ENCODE results near the gene PLEKHA8.

The PLEKHA8 gene

GRCh38 chr7:30154111-30154587 is 125.9 kb downstream of the PLEKHA8 start:
- no peak for TF ChIP-seq ZNF274 (IDR thresholded peaks at IDR 0.05; ENCODE audit: low read depth, low read length)
- TF ChIP-seq SUZ12 (IDR thresholded peaks at IDR 0.05; ENCODE audit: extremely low read depth, insufficient read depth, insufficient read length), result no peak
- TF ChIP-seq YY1 (IDR thresholded peaks at IDR 0.05; ENCODE audit: insufficient read depth, insufficient read length), result no peak
- Histone ChIP-seq H3K9me3 (ENCODE audit: insufficient read depth, low read length) (no peaks in the 10 kb centered on the region), H3K4me1 (ENCODE audit: insufficient read depth, insufficient read length) (peaks cover 5% of the 10 kb centered on the region), H3K4me3 (ENCODE audit: insufficient read length, low read depth) (no peak overlapping the region), H3K9ac (ENCODE audit: insufficient read length, low read depth) (no peak overlapping the region), H3K27me3 (ENCODE audit: insufficient read depth, insufficient read length) (no peaks in the 10 kb centered on the region), H3K36me3 (ENCODE audit: insufficient read depth, insufficient read length, low read length) (no peaks in the 10 kb centered on the region)
- DNase-seq (ENCODE audit: low read depth, low spot score), result no peak

DNA sequence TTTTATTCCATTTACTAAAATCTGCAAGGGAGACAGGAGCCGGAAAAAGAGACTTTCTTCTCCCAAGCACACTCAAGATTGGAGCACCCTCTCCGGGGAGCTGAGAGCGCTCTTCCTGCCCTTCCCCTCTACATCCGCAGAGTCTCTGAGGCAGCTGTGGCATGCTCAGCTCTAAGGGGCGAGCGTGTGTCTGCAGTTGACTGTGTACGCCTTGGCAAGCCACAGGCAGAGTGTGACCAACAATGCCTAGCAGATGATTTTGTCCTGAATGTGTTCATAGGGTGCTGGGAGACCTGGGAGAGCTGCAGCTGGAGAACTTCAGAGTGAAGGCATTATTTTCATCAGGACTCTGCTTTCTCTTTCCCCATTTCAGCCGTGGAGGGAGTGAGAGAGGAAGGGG is 127.3 kb downstream of the PLEKHA8 start:
- H3K4me1 ChIP-seq (ENCODE audit: insufficient read depth, insufficient read length), result peaks cover 3% of the 10 kb centered on the region
- H3K36me3 ChIP-seq (ENCODE audit: insufficient read depth, insufficient read length, low read length), result no peaks in the 10 kb centered on the region
- H3K9ac ChIP-seq (ENCODE audit: insufficient read length, low read depth), result no peak overlapping the region
- H3K27me3 ChIP-seq (ENCODE audit: insufficient read depth, insufficient read length), result no peaks in the 10 kb centered on the region
- no peak overlapping the region for H3K4me3 ChIP-seq (ENCODE audit: insufficient read length, low read depth)
- DNase-seq (ENCODE audit: low read depth, low spot score), result no peak
- H3K9me3 ChIP-seq (ENCODE audit: insufficient read depth, low read length), result no peaks in the 10 kb centered on the region
- TF ChIP-seq SUZ12 (IDR thresholded peaks at IDR 0.05; ENCODE audit: extremely low read depth, insufficient read depth, insufficient read length) (no peak), YY1 (IDR thresholded peaks at IDR 0.05; ENCODE audit: insufficient read depth, insufficient read length) (no peak), ZNF274 (IDR thresholded peaks at IDR 0.05; ENCODE audit: low read depth, low read length) (no peak)

DNA sequence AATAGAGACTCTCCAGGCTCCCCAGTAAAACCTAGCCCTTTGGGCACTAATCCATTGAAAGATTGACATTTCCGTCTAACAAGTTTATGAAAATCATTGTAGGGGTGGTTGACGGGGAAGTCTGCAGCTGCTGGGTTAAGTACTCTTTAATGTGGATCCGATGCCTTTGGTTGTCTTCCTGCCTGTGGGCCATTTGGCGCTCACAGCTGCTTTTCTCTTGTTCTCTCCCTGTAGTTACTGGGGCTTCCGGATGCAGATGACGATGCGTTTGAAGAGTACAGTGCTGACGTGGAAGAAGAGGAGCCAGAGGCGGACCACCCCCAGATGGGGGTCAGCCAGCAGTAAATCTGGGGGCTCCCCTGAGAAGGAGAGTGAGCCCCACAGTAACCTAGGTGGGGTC is 129.0 kb downstream of the PLEKHA8 start:
- no peak overlapping the region for H3K9ac ChIP-seq (ENCODE audit: insufficient read length, low read depth)
- H3K4me3 ChIP-seq (ENCODE audit: insufficient read length, low read depth), result no peak overlapping the region
- no peaks in the 10 kb centered on the region for H3K27me3 ChIP-seq (ENCODE audit: insufficient read depth, insufficient read length)
- TF ChIP-seq SUZ12 (IDR thresholded peaks at IDR 0.05; ENCODE audit: extremely low read depth, insufficient read depth, insufficient read length), result no peak
- TF ChIP-seq YY1 (IDR thresholded peaks at IDR 0.05; ENCODE audit: insufficient read depth, insufficient read length), result no peak
- no peak for TF ChIP-seq ZNF274 (IDR thresholded peaks at IDR 0.05; ENCODE audit: low read depth, low read length)
- H3K4me1 ChIP-seq (ENCODE audit: insufficient read depth, insufficient read length), result peaks cover 3% of the 10 kb centered on the region
- no peaks in the 10 kb centered on the region for H3K9me3 ChIP-seq (ENCODE audit: insufficient read depth, low read length)
- no peak for DNase-seq (ENCODE audit: low read depth, low spot score)
- H3K36me3 ChIP-seq (ENCODE audit: insufficient read depth, insufficient read length, low read length), result no peaks in the 10 kb centered on the region

- Histone ChIP-seq H3K4me1 (ENCODE audit: insufficient read depth, insufficient read length) (peaks cover 3% of the 10 kb centered on the region), H3K9me3 (ENCODE audit: insufficient read depth, low read length) (no peaks in the 10 kb centered on the region), H3K27me3 (ENCODE audit: insufficient read depth, insufficient read length) (no peaks in the 10 kb centered on the region), H3K4me3 (ENCODE audit: insufficient read length, low read depth) (no peak overlapping the region), H3K9ac (ENCODE audit: insufficient read length, low read depth) (no peak overlapping the region), H3K36me3 (ENCODE audit: insufficient read depth, insufficient read length, low read length) (no peaks in the 10 kb centered on the region)
- TF ChIP-seq YY1 (IDR thresholded peaks at IDR 0.05; ENCODE audit: insufficient read depth, insufficient read length) (no peak), ZNF274 (IDR thresholded peaks at IDR 0.05; ENCODE audit: low read depth, low read length) (no peak), SUZ12 (IDR thresholded peaks at IDR 0.05; ENCODE audit: extremely low read depth, insufficient read depth, insufficient read length) (no peak)
- no peak for DNase-seq (ENCODE audit: low read depth, low spot score)
Measured at GRCh38 chr7:30159163-30159562, 131.0 kb downstream of the PLEKHA8 start.

- no peak overlapping the region for H3K4me3 ChIP-seq (ENCODE audit: insufficient read length, low read depth)
- H3K4me1 ChIP-seq (ENCODE audit: insufficient read depth, insufficient read length), result peaks cover 3% of the 10 kb centered on the region
- H3K27me3 ChIP-seq (ENCODE audit: insufficient read depth, insufficient read length), result no peaks in the 10 kb centered on the region
- TF ChIP-seq SUZ12 (IDR thresholded peaks at IDR 0.05; ENCODE audit: extremely low read depth, insufficient read depth, insufficient read length) (no peak), ZNF274 (IDR thresholded peaks at IDR 0.05; ENCODE audit: low read depth, low read length) (no peak), YY1 (IDR thresholded peaks at IDR 0.05; ENCODE audit: insufficient read depth, insufficient read length) (no peak)
- no peaks in the 10 kb centered on the region for H3K36me3 ChIP-seq (ENCODE audit: insufficient read depth, insufficient read length, low read length)
- no peaks in the 10 kb centered on the region for H3K9me3 ChIP-seq (ENCODE audit: insufficient read depth, low read length)
- DNase-seq (ENCODE audit: low read depth, low spot score), result no peak
- H3K9ac ChIP-seq (ENCODE audit: insufficient read length, low read depth), result no peak overlapping the region
Measured at GRCh38 chr7:30159698-30160143, 131.5 kb downstream of the PLEKHA8 start.

DNA sequence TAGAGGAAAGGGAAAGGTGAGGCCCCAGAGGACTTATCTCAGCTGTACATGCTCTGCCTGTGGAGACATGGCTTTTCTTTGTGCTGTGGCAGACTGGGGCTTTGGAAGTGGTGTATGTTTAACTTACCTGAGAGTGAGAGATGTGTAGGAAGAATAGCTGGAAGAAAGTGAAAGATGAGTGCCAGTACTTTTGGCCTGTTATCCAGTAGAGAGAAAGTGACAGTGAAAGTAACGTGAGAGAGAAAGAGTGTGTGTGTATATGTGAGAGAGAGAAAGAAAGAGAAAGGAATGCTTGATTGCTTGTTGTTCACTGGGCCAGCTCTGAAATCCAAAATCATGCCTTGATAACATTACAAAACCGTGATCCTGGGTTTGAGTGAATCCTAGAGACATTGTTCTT is 132.1 kb downstream of the PLEKHA8 start:
- DNase-seq (ENCODE audit: low read depth, low spot score), result no peak
- H3K4me3 ChIP-seq (ENCODE audit: insufficient read length, low read depth), result no peak overlapping the region
- no peaks in the 10 kb centered on the region for H3K9me3 ChIP-seq (ENCODE audit: insufficient read depth, low read length)
- H3K36me3 ChIP-seq (ENCODE audit: insufficient read depth, insufficient read length, low read length), result no peaks in the 10 kb centered on the region
- no peaks in the 10 kb centered on the region for H3K27me3 ChIP-seq (ENCODE audit: insufficient read depth, insufficient read length)
- no peak overlapping the region for H3K9ac ChIP-seq (ENCODE audit: insufficient read length, low read depth)
- TF ChIP-seq YY1 (IDR thresholded peaks at IDR 0.05; ENCODE audit: insufficient read depth, insufficient read length) (no peak), ZNF274 (IDR thresholded peaks at IDR 0.05; ENCODE audit: low read depth, low read length) (no peak), SUZ12 (IDR thresholded peaks at IDR 0.05; ENCODE audit: extremely low read depth, insufficient read depth, insufficient read length) (no peak)
- H3K4me1 ChIP-seq (ENCODE audit: insufficient read depth, insufficient read length), result peaks cover 3% of the 10 kb centered on the region

DNA sequence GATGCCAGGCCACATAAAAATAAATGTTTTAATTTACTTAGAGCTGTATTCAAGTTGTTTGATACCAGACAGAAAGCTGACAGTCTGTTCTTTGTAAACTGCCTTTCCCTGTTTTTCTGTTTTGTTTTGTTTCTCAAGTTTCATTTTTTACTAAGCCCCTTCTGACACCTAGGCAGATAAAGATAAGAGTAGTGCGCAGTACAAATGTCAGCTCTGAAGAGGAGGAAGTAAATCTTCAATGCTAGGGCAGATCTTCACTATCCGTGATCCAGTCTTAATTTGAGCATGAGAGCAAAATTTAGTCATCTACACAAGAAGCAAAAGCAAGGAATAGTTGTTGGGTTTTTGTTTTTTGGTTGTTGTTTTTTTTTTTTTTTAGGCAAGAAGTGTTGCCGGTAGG is 133.9 kb downstream of the PLEKHA8 start:
- DNase-seq (ENCODE audit: low read depth, low spot score), result no peak
- no peak overlapping the region for H3K9ac ChIP-seq (ENCODE audit: insufficient read length, low read depth)
- no peak overlapping the region for H3K4me3 ChIP-seq (ENCODE audit: insufficient read length, low read depth)
- no peaks in the 10 kb centered on the region for H3K36me3 ChIP-seq (ENCODE audit: insufficient read depth, insufficient read length, low read length)
- H3K4me1 ChIP-seq (ENCODE audit: insufficient read depth, insufficient read length), result peaks cover 6% of the 10 kb centered on the region
- TF ChIP-seq YY1 (IDR thresholded peaks at IDR 0.05; ENCODE audit: insufficient read depth, insufficient read length), result no peak
- no peak for TF ChIP-seq ZNF274 (IDR thresholded peaks at IDR 0.05; ENCODE audit: low read depth, low read length)
- TF ChIP-seq SUZ12 (IDR thresholded peaks at IDR 0.05; ENCODE audit: extremely low read depth, insufficient read depth, insufficient read length), result no peak
- no peaks in the 10 kb centered on the region for H3K27me3 ChIP-seq (ENCODE audit: insufficient read depth, insufficient read length)
- H3K9me3 ChIP-seq (ENCODE audit: insufficient read depth, low read length), result no peaks in the 10 kb centered on the region

Data from NT2/D1 (cell line).